Neuron (in vitro differentiated cells): Measurements from ENCODE around the gene CCDC18.
"Not testable (repeated sequence)": the region's sequence is repeated elsewhere in the genome, so short reads cannot be mapped to it uniquely, and the experiment has no call there.

ENCODE experiments used
- H2AFZ ChIP-seq: one replicate; pipeline ENCODE4 v1.6.1; 2013; ENCODE audit warnings: low read depth, mild to moderate bottlenecking, inconsistent platforms, low read length, moderate library complexity
- H3K27me3 ChIP-seq: one replicate; pipeline ENCODE4 v1.6.1; 2013; ENCODE audit warnings: low read length; ENCODE audit not compliant: insufficient read depth
- H3K36me3 ChIP-seq: one replicate; pipeline ENCODE4 v1.6.1; 2013; ENCODE audit warnings: low read length; ENCODE audit not compliant: insufficient read depth
- H3K4me1 ChIP-seq: one replicate; pipeline ENCODE4 v1.6.1; 2013; ENCODE audit warnings: low read length; ENCODE audit not compliant: insufficient read depth
- H3K4me3 ChIP-seq: 2 replicates; pipeline ENCODE4 v1.5.1; 2013; ENCODE audit warnings: mild to moderate bottlenecking, low read length, moderate library complexity
- H3K9me3 ChIP-seq: one replicate; pipeline ENCODE4 v1.6.1; 2013; ENCODE audit warnings: low read length

Gene CCDC18

GRCh38 chr1:93221913-93222312, 41.4 kb downstream of the CCDC18 start:
- H2AFZ ChIP-seq, result no peak overlapping the region
- no peaks in the 10 kb centered on the region for H3K4me1 ChIP-seq
- no peaks in the 10 kb centered on the region for H3K27me3 ChIP-seq
- H3K36me3 ChIP-seq, result peaks cover 50% of the 10 kb centered on the region
- H3K4me3 ChIP-seq, result no peak overlapping the region
- H3K9me3 ChIP-seq, result peaks cover 4% of the 10 kb centered on the region

GRCh38 chr1:93223023-93223675, 42.6 kb downstream of the CCDC18 start:
- H3K4me1 ChIP-seq, result no peaks in the 10 kb centered on the region
- H3K27me3 ChIP-seq, result no peaks in the 10 kb centered on the region
- no peak overlapping the region for H2AFZ ChIP-seq
- peaks cover 45% of the 10 kb centered on the region for H3K36me3 ChIP-seq
- H3K9me3 ChIP-seq, result peaks cover 4% of the 10 kb centered on the region
- H3K4me3 ChIP-seq, result no peak overlapping the region

- Histone ChIP-seq H3K27me3 (no peaks in the 10 kb centered on the region), H3K4me1 (peaks cover 13% of the 10 kb centered on the region), H3K36me3 (peaks cover 22% of the 10 kb centered on the region), H3K9me3 (peaks cover 5% of the 10 kb centered on the region), H2AFZ (peak overlapping the region; percentile 52), H3K4me3 (no peak overlapping the region)
These were observed 54.7 kb downstream of the CCDC18 start for GRCh38 chr1:93235261-93235660.

DNA sequence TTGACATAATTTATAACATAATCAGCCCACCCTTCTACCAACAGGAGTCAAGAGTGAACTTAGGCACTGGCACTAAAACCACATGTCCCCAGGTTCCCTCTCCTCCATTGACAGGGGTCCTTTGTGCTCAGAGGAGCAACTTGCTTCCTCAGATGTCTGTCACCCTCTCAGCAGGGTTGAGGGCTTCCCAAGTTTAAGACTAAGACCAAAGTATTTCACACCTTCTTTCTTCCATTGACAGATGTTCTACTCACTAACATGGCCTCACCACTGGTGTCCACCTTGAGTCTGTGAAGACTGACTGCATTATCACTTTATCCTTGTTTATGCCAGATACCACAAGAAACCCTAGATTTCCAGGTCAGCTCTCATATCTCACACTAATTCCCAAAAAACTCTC, 56.5 kb downstream of the CCDC18 start:
- H3K27me3 ChIP-seq, result no peaks in the 10 kb centered on the region
- peaks cover 24% of the 10 kb centered on the region for H3K36me3 ChIP-seq
- H3K4me3 ChIP-seq, result no peak overlapping the region
- H3K4me1 ChIP-seq, result peaks cover 13% of the 10 kb centered on the region
- peaks cover 6% of the 10 kb centered on the region for H3K9me3 ChIP-seq
- H2AFZ ChIP-seq, result no peak overlapping the region

- Histone ChIP-seq H3K4me1 (peaks cover 13% of the 10 kb centered on the region), H2AFZ (no peak overlapping the region), H3K4me3 (no peak overlapping the region), H3K27me3 (no peaks in the 10 kb centered on the region), H3K36me3 (peaks cover 29% of the 10 kb centered on the region), H3K9me3 (peaks cover 15% of the 10 kb centered on the region)
These were observed 57.9 kb downstream of the CCDC18 start for GRCh38 chr1:93238425-93238824.

GRCh38 chr1:93239863-93240262, 59.3 kb downstream of the CCDC18 start:
- Histone ChIP-seq H3K9me3 (peaks cover 15% of the 10 kb centered on the region), H3K36me3 (peaks cover 29% of the 10 kb centered on the region), H3K27me3 (no peaks in the 10 kb centered on the region), H3K4me3 (no peak overlapping the region), H2AFZ (no peak overlapping the region), H3K4me1 (peaks cover 13% of the 10 kb centered on the region)

- not testable (repeated sequence) for H3K27me3 ChIP-seq, H3K4me3 ChIP-seq, H3K4me1 ChIP-seq, H2AFZ ChIP-seq
- H3K36me3 ChIP-seq, result peaks cover 21% of the 10 kb centered on the region
- H3K9me3 ChIP-seq, result peaks cover 15% of the 10 kb centered on the region
These were observed 62.7 kb downstream of the CCDC18 start for GRCh38 chr1:93243233-93243632.

GRCh38 chr1:93244298-93245069, 64.0 kb downstream of the CCDC18 start:
- no peaks in the 10 kb centered on the region for H3K27me3 ChIP-seq
- H2AFZ ChIP-seq, result no peak overlapping the region
- H3K9me3 ChIP-seq, result peaks cover 15% of the 10 kb centered on the region
- H3K4me3 ChIP-seq, result no peak overlapping the region
- H3K4me1 ChIP-seq, result no peaks in the 10 kb centered on the region
- peaks cover 19% of the 10 kb centered on the region for H3K36me3 ChIP-seq

- Histone ChIP-seq H3K4me3 (no peak overlapping the region), H3K36me3 (no peaks in the 10 kb centered on the region), H2AFZ (no peak overlapping the region), H3K9me3 (peaks cover 10% of the 10 kb centered on the region), H3K4me1 (no peaks in the 10 kb centered on the region), H3K27me3 (no peaks in the 10 kb centered on the region)
These were observed 71.4 kb downstream of the CCDC18 start for GRCh38 chr1:93251966-93252365.

- Histone ChIP-seq H3K36me3 (no peaks in the 10 kb centered on the region), H3K27me3 (no peaks in the 10 kb centered on the region), H3K4me1 (no peaks in the 10 kb centered on the region), H3K4me3 (no peak overlapping the region), H2AFZ (no peak overlapping the region), H3K9me3 (peaks cover 10% of the 10 kb centered on the region)
These were observed 72.1 kb downstream of the CCDC18 start for GRCh38 chr1:93252598-93252997.

DNA sequence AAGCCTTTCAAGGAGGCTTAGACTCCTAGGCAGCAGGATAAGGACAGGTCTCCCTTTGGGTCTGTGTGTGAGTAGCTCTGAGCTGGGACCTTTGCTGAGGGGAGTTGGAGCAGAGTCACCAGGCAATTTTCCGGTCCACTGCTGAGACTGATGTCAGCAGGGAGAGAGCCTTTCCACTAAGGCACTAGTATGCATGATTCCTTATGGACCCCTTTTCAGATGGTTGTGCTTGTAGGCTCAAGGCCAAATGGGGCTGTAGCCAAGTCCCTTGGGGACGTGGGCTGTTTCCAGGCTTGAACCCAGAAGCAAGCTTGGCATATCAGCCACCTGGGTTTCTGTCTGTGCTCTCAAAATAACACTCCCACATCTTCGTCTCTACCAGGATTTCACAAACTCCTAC, 73.0 kb downstream of the CCDC18 start:
- Histone ChIP-seq H3K9me3 (peaks cover 10% of the 10 kb centered on the region), H3K27me3 (no peaks in the 10 kb centered on the region), H2AFZ (no peak overlapping the region), H3K4me1 (no peaks in the 10 kb centered on the region), H3K4me3 (no peak overlapping the region), H3K36me3 (no peaks in the 10 kb centered on the region)

GRCh38 chr1:93255222-93256079, 74.9 kb downstream of the CCDC18 start:
- Histone ChIP-seq H3K9me3 (peaks cover 10% of the 10 kb centered on the region), H2AFZ (no peak overlapping the region), H3K27me3 (no peaks in the 10 kb centered on the region), H3K4me1 (no peaks in the 10 kb centered on the region), H3K36me3 (no peaks in the 10 kb centered on the region), H3K4me3 (no peak overlapping the region)

DNA sequence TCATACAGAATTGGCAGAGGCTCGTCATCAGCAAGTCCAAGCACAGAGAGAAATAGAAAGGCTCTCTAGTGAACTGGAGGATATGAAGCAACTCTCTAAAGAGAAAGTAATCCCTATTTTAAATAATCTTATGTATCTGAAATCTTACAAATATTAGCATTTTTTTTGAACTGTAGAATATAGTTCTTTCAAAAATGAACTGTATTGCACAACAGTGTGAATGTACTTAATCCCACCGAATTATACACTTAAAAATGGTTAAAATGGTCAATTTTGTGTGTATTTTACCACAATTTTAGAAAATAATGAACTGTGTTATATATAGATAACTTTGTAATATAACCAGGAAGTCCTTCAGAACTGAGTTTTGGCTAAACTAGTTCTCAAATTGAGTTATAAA, 75.9 kb downstream of the CCDC18 start:
- no peak overlapping the region for H3K4me3 ChIP-seq
- no peak overlapping the region for H2AFZ ChIP-seq
- peaks cover 10% of the 10 kb centered on the region for H3K9me3 ChIP-seq
- no peaks in the 10 kb centered on the region for H3K4me1 ChIP-seq
- peaks cover 2% of the 10 kb centered on the region for H3K36me3 ChIP-seq
- no peaks in the 10 kb centered on the region for H3K27me3 ChIP-seq
